ENCODE results near the gene TMEM248.

Gene TMEM248

GRCh38 chr7:67006965-67007364 lies 85.9 kb downstream of the TMEM248 start:
- no peak for DNase-seq
